Sigmoid colon (tissue), 4 donors: ENCODE data around the gene PAK6.

Experiments used
- CTCF ChIP-seq, 4 experiments: fragments of 450-650 bp in 3 of 4; fragments of 200-600 bp in 1 of 4; IDR thresholded peaks; one replicate each; pipeline ENCODE4 v1.5.1; 2016 to 2019; ENCODE audit warnings: antibody characterized with exemption in 4 of 4, mild to moderate bottlenecking in 3 of 4, moderate library complexity in 2 of 4
- POLR2A ChIP-seq, 2 donors: fragments of 450-650 bp; IDR thresholded peaks; one replicate each; pipeline ENCODE4 v1.6.1; 2016; ENCODE audit warnings: antibody characterized with exemption in 2 of 2, mild to moderate bottlenecking in 2 of 2, moderate library complexity in 2 of 2
- POLR2AphosphoS5 ChIP-seq, 4 donors: sonication (generic); formaldehyde crosslinking; IDR thresholded peaks; one replicate each; pipeline ENCODE4 v1.6.1; 2017; ENCODE audit warnings: antibody characterized with exemption in 4 of 4

GRCh38 chr15:40282147-40282868, 43.4 kb downstream of the PAK6 start:
- TF ChIP-seq CTCF (IDR thresholded peaks at IDR 0.05) (peak in 2 of 4 experiments; percentile 8 to 35), POLR2A (IDR thresholded peaks at IDR 0.05) (no peak), POLR2AphosphoS5 (IDR thresholded peaks at IDR 0.05) (no peak)
